GM19238 (cell line): Measurements from ENCODE around the gene FAM174C.
A peak's percentile ranks its signal among the peaks of the same experiment; 100 is the strongest.

Experiments
- DNase-seq: peaks from one replicate; pipeline ENCODE4 v3.0.0; 2011; ENCODE audit warnings: low spot score; ENCODE audit not compliant: insufficient read length

The FAM174C gene

GRCh38 chr19:1260749-1261537 is 14.4 kb upstream of the FAM174C start:
- peak; percentile 98 for DNase-seq

- DNase-seq, result no peak
Observed at GRCh38 chr19:1261538-1261797, 13.9 kb upstream of the FAM174C start.

GRCh38 chr19:1261798-1262622 is 13.3 kb upstream of the FAM174C start:
- DNase-seq, result no peak

GRCh38 chr19:1262623-1263123 is 12.7 kb upstream of the FAM174C start:
- DNase-seq, result no peak

- DNase-seq, result no peak
Observed at GRCh38 chr19:1263188-1263587, 12.1 kb upstream of the FAM174C start.

GRCh38 chr19:1264801-1265614 is 10.3 kb upstream of the FAM174C start:
- no peak for DNase-seq

- DNase-seq, result no peak
Observed at GRCh38 chr19:1265615-1266128, 9.7 kb upstream of the FAM174C start.

- peak; percentile 91 for DNase-seq
Observed at GRCh38 chr19:1266129-1266915, 9.0 kb upstream of the FAM174C start.

- DNase-seq, result peak; percentile 78
Observed at GRCh38 chr19:1266916-1267476, 8.3 kb upstream of the FAM174C start.

- DNase-seq, result no peak
Observed at GRCh38 chr19:1267477-1268225, 7.7 kb upstream of the FAM174C start.

GRCh38 chr19:1268226-1269064 is 6.9 kb upstream of the FAM174C start:
- DNase-seq, result no peak

- peak; percentile 100 for DNase-seq
Observed at GRCh38 chr19:1269065-1269477, 6.3 kb upstream of the FAM174C start, which contains the start of gene CIRBP. Gene CIRBP (plus strand): TSS chr19:1269332. CDS start chr19:1270934, 1,602 bp downstream.

GRCh38 chr19:1269478-1270212 is 5.7 kb upstream of the FAM174C start:
- peak; percentile 96 for DNase-seq

GRCh38 chr19:1270213-1270853 is 5.0 kb upstream of the FAM174C start:
- DNase-seq, result no peak

GRCh38 chr19:1270854-1271527 is 4.3 kb upstream of the FAM174C start:
- DNase-seq, result no peak

- DNase-seq, result no peak
Observed at GRCh38 chr19:1271528-1272422, 3.6 kb upstream of the FAM174C start.
